Measurements from ENCODE around the gene NFU1. TPM values are rescaled to one million over a fixed set of nuclear protein-coding genes. Genes with fewer than 3 reads are reported as not detected.

Gene NFU1
- total RNA-seq, 2 donors from 2014 or later, result 37.0 to 37.9 TPM

DNA sequence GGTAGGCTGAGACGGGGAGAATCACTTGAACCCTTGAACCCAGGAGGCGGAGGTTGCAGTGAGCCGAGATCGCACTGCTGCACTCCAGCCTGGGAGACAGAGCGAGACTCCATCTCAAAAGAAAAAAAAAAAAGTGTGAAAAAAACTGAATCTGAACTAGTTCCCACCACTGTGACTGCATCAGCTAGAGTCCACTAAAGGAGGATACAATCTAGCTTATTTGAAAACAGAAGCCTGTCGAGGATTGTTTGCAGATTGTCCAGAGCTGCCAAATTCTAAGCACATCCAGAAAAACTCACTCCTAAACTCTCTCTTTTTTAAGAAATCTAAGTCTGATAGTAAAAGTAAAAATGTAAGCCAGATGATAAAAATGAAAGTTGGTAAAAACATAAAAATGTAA is 60.8 kb downstream of the NFU1 start:
- 95% methylated on average over 5 to 6 of the region's 6 CpGs for WGBS, 2 experiments (ENCODE audit: insufficient coverage in 1 of 2, insufficient read length in 1 of 2)
- Histone ChIP-seq H3K36me3 (ENCODE audit: control insufficient read depth, insufficient read depth, low read length) (peaks cover 35% of the 10 kb centered on the region), H3K4me1 (ENCODE audit: control insufficient read depth, insufficient read depth, low read length) (no peaks in the 10 kb centered on the region), H3K9ac (ENCODE audit: extremely low read depth, low read length, poor library complexity, severe bottlenecking) (no peak overlapping the region), H3K4me3 (ENCODE audit: low read length) (no peak overlapping the region), H3K27me3 (ENCODE audit: control insufficient read depth, insufficient read depth, low read length, poor library complexity, severe bottlenecking) (no peaks in the 10 kb centered on the region), H3K9me3 (ENCODE audit: control insufficient read depth, low read length) (no peaks in the 10 kb centered on the region), H3K27ac (ENCODE audit: low read depth, low read length) (no peak overlapping the region)
- DNase-seq, result no peak
- H3K4me1 Mint-ChIP-seq, result peaks cover 4% of the 10 kb centered on the region
- no peaks in the 10 kb centered on the region for H3K27me3 Mint-ChIP-seq (ENCODE audit: insufficient read depth)
- peaks cover 38% of the 10 kb centered on the region for H3K36me3 Mint-ChIP-seq (ENCODE audit: low read depth)
- TF ChIP-seq, protein P1, sequence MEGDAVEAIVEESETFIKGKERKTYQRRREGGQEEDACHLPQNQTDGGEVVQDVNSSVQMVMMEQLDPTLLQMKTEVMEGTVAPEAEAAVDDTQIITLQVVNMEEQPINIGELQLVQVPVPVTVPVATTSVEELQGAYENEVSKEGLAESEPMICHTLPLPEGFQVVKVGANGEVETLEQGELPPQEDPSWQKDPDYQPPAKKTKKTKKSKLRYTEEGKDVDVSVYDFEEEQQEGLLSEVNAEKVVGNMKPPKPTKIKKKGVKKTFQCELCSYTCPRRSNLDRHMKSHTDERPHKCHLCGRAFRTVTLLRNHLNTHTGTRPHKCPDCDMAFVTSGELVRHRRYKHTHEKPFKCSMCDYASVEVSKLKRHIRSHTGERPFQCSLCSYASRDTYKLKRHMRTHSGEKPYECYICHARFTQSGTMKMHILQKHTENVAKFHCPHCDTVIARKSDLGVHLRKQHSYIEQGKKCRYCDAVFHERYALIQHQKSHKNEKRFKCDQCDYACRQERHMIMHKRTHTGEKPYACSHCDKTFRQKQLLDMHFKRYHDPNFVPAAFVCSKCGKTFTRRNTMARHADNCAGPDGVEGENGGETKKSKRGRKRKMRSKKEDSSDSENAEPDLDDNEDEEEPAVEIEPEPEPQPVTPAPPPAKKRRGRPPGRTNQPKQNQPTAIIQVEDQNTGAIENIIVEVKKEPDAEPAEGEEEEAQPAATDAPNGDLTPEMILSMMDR (conservative IDR thresholded peaks at IDR 0.05), result no peak
- no peak overlapping the region for H3K4me3 Mint-ChIP-seq
- H3K27ac Mint-ChIP-seq, result peak overlapping the region; percentile 49
- no peaks in the 10 kb centered on the region for H3K9me3 Mint-ChIP-seq

DNA sequence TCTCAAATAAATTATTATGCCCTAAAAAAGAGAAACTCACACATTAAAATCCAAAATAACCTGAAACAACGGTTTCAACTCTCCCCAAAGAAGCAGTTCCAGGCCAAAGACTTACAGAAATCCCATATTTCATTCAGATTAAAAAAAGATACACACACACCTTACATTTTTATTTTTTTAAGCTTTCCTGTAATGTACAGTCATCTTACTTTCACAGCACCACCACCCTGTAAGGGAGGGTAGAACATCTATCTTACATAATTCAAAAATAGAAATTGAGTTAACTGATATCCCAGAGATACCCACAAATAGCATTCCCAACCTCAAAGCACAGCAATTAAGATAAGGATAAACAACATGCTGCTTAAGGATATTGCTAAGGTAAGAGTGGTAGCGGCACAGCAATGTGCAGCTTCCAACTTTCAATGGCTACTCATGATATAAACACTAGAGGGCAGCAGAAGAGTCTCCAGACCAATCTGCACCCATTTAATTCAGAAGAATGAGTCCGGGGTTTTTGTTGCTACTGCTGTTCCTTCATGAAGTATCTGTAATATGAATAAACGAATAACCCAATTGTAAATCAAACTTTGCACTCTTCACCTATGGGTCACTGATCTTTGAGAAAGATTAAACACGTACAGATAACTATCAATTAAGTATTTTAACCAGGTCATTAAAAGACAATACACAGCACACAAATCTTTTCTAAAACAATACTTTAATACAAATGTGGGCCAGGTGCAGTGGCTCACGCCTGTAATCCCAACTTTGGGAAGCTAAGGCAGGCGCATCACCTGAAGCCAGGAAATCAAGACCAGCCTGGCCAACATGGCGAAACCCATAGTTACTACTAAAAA is 61.5 kb downstream of the NFU1 start:
- H3K27me3 Mint-ChIP-seq (ENCODE audit: insufficient read depth), result no peaks in the 10 kb centered on the region
- H3K4me1 ChIP-seq (ENCODE audit: control insufficient read depth, insufficient read depth, low read length), result no peaks in the 10 kb centered on the region
- no peak overlapping the region for H3K27ac Mint-ChIP-seq
- H3K36me3 ChIP-seq (ENCODE audit: control insufficient read depth, insufficient read depth, low read length), result peaks cover 39% of the 10 kb centered on the region
- TF ChIP-seq, protein P1 (conservative IDR thresholded peaks at IDR 0.05), result peak; percentile 87
- H3K4me3 Mint-ChIP-seq, result no peak overlapping the region
- peaks cover 4% of the 10 kb centered on the region for H3K4me1 Mint-ChIP-seq
- no peak overlapping the region for H3K4me3 ChIP-seq (ENCODE audit: low read length)
- DNase-seq, result no peak
- no peaks in the 10 kb centered on the region for H3K27me3 ChIP-seq (ENCODE audit: control insufficient read depth, insufficient read depth, low read length, poor library complexity, severe bottlenecking)
- peaks cover 37% of the 10 kb centered on the region for H3K36me3 Mint-ChIP-seq (ENCODE audit: low read depth)
- WGBS, 2 experiments (ENCODE audit: insufficient coverage in 1 of 2, insufficient read length in 1 of 2), result 92 to 98% methylated on average over 6 to 7 of the region's 8 CpGs
- no peak overlapping the region for H3K9ac ChIP-seq (ENCODE audit: extremely low read depth, low read length, poor library complexity, severe bottlenecking)
- H3K9me3 ChIP-seq (ENCODE audit: control insufficient read depth, low read length), result no peaks in the 10 kb centered on the region
- no peaks in the 10 kb centered on the region for H3K9me3 Mint-ChIP-seq
- H3K27ac ChIP-seq (ENCODE audit: low read depth, low read length), result no peak overlapping the region

DNA sequence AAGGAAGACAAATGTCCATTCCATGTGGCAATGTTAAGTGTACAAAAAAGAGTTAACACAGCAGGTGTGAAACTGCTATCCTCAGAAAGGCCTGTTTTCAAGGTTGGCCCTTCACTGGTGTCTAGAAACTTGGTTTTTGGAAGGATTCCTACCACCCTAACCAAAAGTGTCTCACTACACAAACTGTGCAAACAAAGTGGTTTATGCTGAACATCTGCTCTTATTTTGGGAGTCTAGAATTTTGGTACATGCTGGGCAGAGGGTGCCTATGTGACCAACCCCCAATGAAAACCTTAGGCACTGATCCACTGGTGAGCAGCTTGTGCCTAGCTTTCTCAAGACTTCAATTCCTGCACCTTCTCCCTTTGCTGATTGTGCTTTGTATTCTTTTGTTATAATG is 64.5 kb downstream of the NFU1 start:
- H3K9ac ChIP-seq (ENCODE audit: extremely low read depth, low read length, poor library complexity, severe bottlenecking), result no peak overlapping the region
- Mint-ChIP-seq H3K27ac (no peak overlapping the region), H3K9me3 (no peaks in the 10 kb centered on the region), H3K4me1 (peaks cover 8% of the 10 kb centered on the region), H3K27me3 (ENCODE audit: insufficient read depth) (no peaks in the 10 kb centered on the region), H3K4me3 (no peak overlapping the region), H3K36me3 (ENCODE audit: low read depth) (peaks cover 52% of the 10 kb centered on the region)
- peaks cover 63% of the 10 kb centered on the region for H3K36me3 ChIP-seq (ENCODE audit: control insufficient read depth, insufficient read depth, low read length)
- no peaks in the 10 kb centered on the region for H3K27me3 ChIP-seq (ENCODE audit: control insufficient read depth, insufficient read depth, low read length, poor library complexity, severe bottlenecking)
- H3K9me3 ChIP-seq (ENCODE audit: control insufficient read depth, low read length), result no peaks in the 10 kb centered on the region
- DNase-seq, result no peak
- TF ChIP-seq, protein P1 (conservative IDR thresholded peaks at IDR 0.05), result no peak
- no peaks in the 10 kb centered on the region for H3K4me1 ChIP-seq (ENCODE audit: control insufficient read depth, insufficient read depth, low read length)
- H3K4me3 ChIP-seq (ENCODE audit: low read length), result no peak overlapping the region
- H3K27ac ChIP-seq (ENCODE audit: low read depth, low read length), result no peak overlapping the region

All from endodermal cell (in vitro differentiated cells).